Tibial nerve (tissue), 4 donors: Measurements from ENCODE around the gene HDGFL3.

ENCODE experiments used
- EP300 ChIP-seq, 2 donors: sonication (generic); formaldehyde crosslinking; IDR thresholded peaks; one replicate each; pipeline ENCODE4 v1.6.1; 2017; ENCODE audit warnings: antibody characterized with exemption in 2 of 2, mild to moderate bottlenecking in 1 of 2
- TF ChIP-seq, protein P1 (sequence below), 5 experiments: fragments of 200-600 bp in 3 of 5; fragments of 450-650 bp in 2 of 5; sonication (generic) in 3 of 5; IDR thresholded peaks; one replicate each; pipeline ENCODE4 v1.5.1; 2016 to 2019; ENCODE audit warnings: antibody characterized with exemption in 5 of 5, mild to moderate bottlenecking in 3 of 5, moderate library complexity in 2 of 5

DNA sequence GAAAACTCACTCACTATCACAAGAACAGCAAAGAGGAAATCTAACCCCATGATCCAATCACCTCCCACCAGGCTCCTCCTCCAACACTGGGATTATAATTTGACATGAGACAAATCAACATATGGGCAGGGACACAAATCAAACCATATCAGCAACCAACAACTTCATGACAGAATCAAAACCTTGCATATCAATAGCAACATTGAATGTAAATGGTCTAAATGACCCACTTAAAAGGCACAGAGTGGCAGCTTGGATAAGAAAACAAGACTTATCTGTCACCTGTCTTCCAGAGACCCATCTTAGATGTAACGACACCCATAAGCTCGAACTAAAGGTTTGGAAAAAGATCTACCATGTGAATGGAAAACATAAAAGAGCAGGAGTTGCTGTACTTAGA lies 40.8 kb downstream of the HDGFL3 start:
- TF ChIP-seq, protein P1, sequence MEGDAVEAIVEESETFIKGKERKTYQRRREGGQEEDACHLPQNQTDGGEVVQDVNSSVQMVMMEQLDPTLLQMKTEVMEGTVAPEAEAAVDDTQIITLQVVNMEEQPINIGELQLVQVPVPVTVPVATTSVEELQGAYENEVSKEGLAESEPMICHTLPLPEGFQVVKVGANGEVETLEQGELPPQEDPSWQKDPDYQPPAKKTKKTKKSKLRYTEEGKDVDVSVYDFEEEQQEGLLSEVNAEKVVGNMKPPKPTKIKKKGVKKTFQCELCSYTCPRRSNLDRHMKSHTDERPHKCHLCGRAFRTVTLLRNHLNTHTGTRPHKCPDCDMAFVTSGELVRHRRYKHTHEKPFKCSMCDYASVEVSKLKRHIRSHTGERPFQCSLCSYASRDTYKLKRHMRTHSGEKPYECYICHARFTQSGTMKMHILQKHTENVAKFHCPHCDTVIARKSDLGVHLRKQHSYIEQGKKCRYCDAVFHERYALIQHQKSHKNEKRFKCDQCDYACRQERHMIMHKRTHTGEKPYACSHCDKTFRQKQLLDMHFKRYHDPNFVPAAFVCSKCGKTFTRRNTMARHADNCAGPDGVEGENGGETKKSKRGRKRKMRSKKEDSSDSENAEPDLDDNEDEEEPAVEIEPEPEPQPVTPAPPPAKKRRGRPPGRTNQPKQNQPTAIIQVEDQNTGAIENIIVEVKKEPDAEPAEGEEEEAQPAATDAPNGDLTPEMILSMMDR (IDR thresholded peaks at IDR 0.05), result no peak
- TF ChIP-seq EP300 (IDR thresholded peaks at IDR 0.05), result no peak
